Esophagus squamous epithelium (tissue), 5 donors: Measurements from ENCODE around the gene AIF1L. TPM values are rescaled to one million over a fixed set of nuclear protein-coding genes. Genes with fewer than 3 reads are reported as not detected.

Experiments
- DNase-seq: peaks from one replicate; lab custom pipeline; 2025; lab: John Stamatoyannopoulos, UW
- H3K27ac ChIP-seq, 4 donors: fragments of 200-600 bp; sonication (generic); one replicate each; pipeline ENCODE4 v1.5.1; 2016 to 2019; ENCODE audit warnings: mild to moderate bottlenecking in 1 of 4
- H3K27me3 ChIP-seq, 4 donors: fragments of 200-600 bp; sonication (generic); 1 replicate in 3 of 4; 2 replicates in 1 of 4; pipeline versions ENCODE4 v1.5.1 to v1.6.0; 2017 to 2021; ENCODE audit warnings: antibody characterized with exemption in 1 of 4
- H3K36me3 ChIP-seq, 3 donors: fragments of 200-600 bp; sonication (generic); one replicate each; pipeline ENCODE4 v1.5.1; 2016 to 2019
- H3K4me1 ChIP-seq, 3 donors: fragments of 200-600 bp; sonication (generic); one replicate each; pipeline ENCODE4 v1.5.1; 2017 to 2019
- H3K4me3 ChIP-seq, 4 donors: fragments of 200-600 bp; sonication (generic); 1 replicate in 3 of 4; 2 replicates in 1 of 4; pipeline ENCODE4 v1.5.1; 2016 to 2019; ENCODE audit warnings: mild to moderate bottlenecking in 2 of 4, moderate library complexity in 1 of 4
- H3K9me3 ChIP-seq, 3 donors: fragments of 200-600 bp; sonication (generic); one replicate each; pipeline ENCODE4 v1.5.1; 2016 to 2019
- CTCF ChIP-seq, 6 experiments: fragments of 450-650 bp in 4 of 6; fragments of 200-600 bp in 2 of 6; sonication (generic) in 2 of 6; IDR thresholded peaks; one replicate each; pipeline ENCODE4 v1.5.1; 2016 to 2019; ENCODE audit warnings: antibody characterized with exemption in 6 of 6, mild to moderate bottlenecking in 4 of 6, moderate library complexity in 4 of 6
- POLR2A ChIP-seq, 4 donors: fragments of 450-650 bp; IDR thresholded peaks; one replicate each; pipeline ENCODE4 v1.6.1; 2017; ENCODE audit warnings: antibody characterized with exemption in 4 of 4, mild to moderate bottlenecking in 4 of 4, moderate library complexity in 3 of 4
- WGBS, 2 donors: methylation state at CpG; one replicate each; pipeline ENCODE4 v1.1.5; 2018; 5-methylcytosine and 5-hydroxymethylcytosine counted together
- intact Hi-C: fragments of 100-400 bp; cut with DNase I; formaldehyde crosslinking; loops from one replicate; pipeline ENCODE4 v1.15.0; 2022
- total RNA-seq, 4 donors: library from RNA; depleted of rRNA; stranded (reverse); fragments of >200 nt; gene quantifications; one replicate each; pipeline ENCODE4 v1.1.0, GENCODE V29; 2016
- donor health status: DM: yes; HTN: yes; CAD: no.

Gene AIF1L
- total RNA-seq, 4 donors from 2014 or later: 30.4 to 71.6 (median 38.3) TPM

- WGBS, 2 donors: 77 to 85% methylated on average over 3 to 4 of the region's 5 CpGs
- Histone ChIP-seq H3K27me3 (peaks cover 0 to 66% (median 0%) of the 10 kb centered on the region in 4 donors), H3K9me3 (no peaks in the 10 kb centered on the region), H3K4me3 (no peak overlapping the region), H3K36me3 (no peaks in the 10 kb centered on the region), H3K4me1 (peaks cover 6 to 69% (median 23%) of the 10 kb centered on the region in 3 donors), H3K27ac (peak overlapping the region; percentile 1 to 68 (median 59))
- intact Hi-C loops: no loop called here
- DNase-seq: no peak
- TF ChIP-seq CTCF (IDR thresholded peaks at IDR 0.05): no peak
- no peak for TF ChIP-seq POLR2A (IDR thresholded peaks at IDR 0.05)
These were observed 2.3 kb upstream of the AIF1L start for GRCh38 chr9:131094015-131094414.

- Histone ChIP-seq H3K4me3 (no peak overlapping the region), H3K36me3 (no peaks in the 10 kb centered on the region), H3K27me3 (peaks cover 0 to 66% (median 0%) of the 10 kb centered on the region in 4 donors), H3K9me3 (no peaks in the 10 kb centered on the region), H3K4me1 (peaks cover 6 to 72% (median 23%) of the 10 kb centered on the region in 3 donors), H3K27ac (peak overlapping the region; percentile 1 to 78 (median 71))
- TF ChIP-seq POLR2A (IDR thresholded peaks at IDR 0.05): no peak
- no peak for TF ChIP-seq CTCF (IDR thresholded peaks at IDR 0.05)
- DNase-seq: no peak
- 49% methylated on average over 3 of the region's 12 CpGs; no CpG with 5 or more reads in 1 of the 2 donors for WGBS, 2 donors
- intact Hi-C loops: no loop called here
These were observed 1.7 kb upstream of the AIF1L start for GRCh38 chr9:131094622-131095021.

GRCh38 chr9:131095666-131096268 lies 564 bp upstream of the AIF1L start:
- WGBS, 2 donors: 36 to 72% methylated on average over 7 to 12 of the region's 16 CpGs
- no peak for DNase-seq
- H3K9me3 ChIP-seq: no peaks in the 10 kb centered on the region
- H3K36me3 ChIP-seq: no peaks in the 10 kb centered on the region
- intact Hi-C loops: no loop called here
- no peak for TF ChIP-seq POLR2A (IDR thresholded peaks at IDR 0.05)
- no peak for TF ChIP-seq CTCF (IDR thresholded peaks at IDR 0.05)
- H3K27ac ChIP-seq: peak overlapping the region; percentile 66 to 78 (median 71)
- peaks cover 0 to 66% (median 0%) of the 10 kb centered on the region in 4 donors for H3K27me3 ChIP-seq
- H3K4me3 ChIP-seq: peak overlapping the region; percentile 55 to 73 (median 64)
- peaks cover 6 to 72% (median 23%) of the 10 kb centered on the region in 3 donors for H3K4me1 ChIP-seq

GRCh38 chr9:131097126-131097947 lies 1.0 kb downstream of the AIF1L start:
- Histone ChIP-seq H3K27me3 (peaks cover 0 to 60% (median 0%) of the 10 kb centered on the region in 4 donors), H3K36me3 (no peaks in the 10 kb centered on the region), H3K9me3 (no peaks in the 10 kb centered on the region), H3K27ac (peak overlapping the region; percentile 66 to 78 (median 71)), H3K4me3 (peak overlapping the region; percentile 55 to 73 (median 64)), H3K4me1 (peaks cover 6 to 76% (median 21%) of the 10 kb centered on the region in 3 donors)
- TF ChIP-seq CTCF (IDR thresholded peaks at IDR 0.05) (no peak), POLR2A (IDR thresholded peaks at IDR 0.05) (no peak)
- intact Hi-C loops: no loop called here
- DNase-seq: no peak
- WGBS, 2 donors: 20 to 53% methylated on average over 5 to 15 of the region's 19 CpGs

- intact Hi-C loops: no loop called here
These were observed 1.6 kb downstream of the AIF1L start for GRCh38 chr9:131097948-131098278.

More at GRCh38 chr9:131097948-131098278, 1.6 kb downstream of the AIF1L start:
- no peaks in the 10 kb centered on the region for H3K9me3 ChIP-seq
- no peak for DNase-seq
- H3K4me3 ChIP-seq: peak overlapping the region in 3 of 4 donors; percentile 58 to 73 (median 71)
- H3K27me3 ChIP-seq: peaks cover 0 to 55% (median 0%) of the 10 kb centered on the region in 4 donors
- H3K4me1 ChIP-seq: peaks cover 6 to 76% (median 19%) of the 10 kb centered on the region in 3 donors
- peak overlapping the region in 1 of 4 donors; percentile 78 for H3K27ac ChIP-seq
- 80 to 87% methylated on average over 2 to 4 of the region's 8 CpGs for WGBS, 2 donors
- no peaks in the 10 kb centered on the region for H3K36me3 ChIP-seq
- TF ChIP-seq CTCF (IDR thresholded peaks at IDR 0.05) (no peak), POLR2A (IDR thresholded peaks at IDR 0.05) (no peak)
